Measurements from ENCODE around the gene LTK.

DNA sequence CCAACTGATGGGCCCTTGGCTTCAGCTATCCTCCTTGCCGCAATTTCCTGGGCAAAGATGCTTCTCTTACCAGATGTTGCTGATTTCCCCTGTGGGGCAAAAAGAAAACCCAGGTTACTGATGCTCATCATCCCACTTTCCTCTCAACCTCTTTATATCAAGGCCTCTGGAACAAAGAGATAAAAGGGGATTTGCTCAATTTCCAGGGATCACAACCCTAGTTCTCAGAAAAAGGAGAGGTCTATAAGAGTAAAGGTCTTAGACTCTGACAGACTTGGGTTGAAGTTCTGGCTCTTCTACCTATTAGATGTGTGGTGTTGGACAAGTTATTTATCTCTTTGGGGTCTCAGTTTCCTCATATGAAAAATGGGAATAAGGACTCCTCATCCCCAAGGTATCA is 21.9 kb upstream of the LTK start:
- TF ChIP-seq, protein P1, sequence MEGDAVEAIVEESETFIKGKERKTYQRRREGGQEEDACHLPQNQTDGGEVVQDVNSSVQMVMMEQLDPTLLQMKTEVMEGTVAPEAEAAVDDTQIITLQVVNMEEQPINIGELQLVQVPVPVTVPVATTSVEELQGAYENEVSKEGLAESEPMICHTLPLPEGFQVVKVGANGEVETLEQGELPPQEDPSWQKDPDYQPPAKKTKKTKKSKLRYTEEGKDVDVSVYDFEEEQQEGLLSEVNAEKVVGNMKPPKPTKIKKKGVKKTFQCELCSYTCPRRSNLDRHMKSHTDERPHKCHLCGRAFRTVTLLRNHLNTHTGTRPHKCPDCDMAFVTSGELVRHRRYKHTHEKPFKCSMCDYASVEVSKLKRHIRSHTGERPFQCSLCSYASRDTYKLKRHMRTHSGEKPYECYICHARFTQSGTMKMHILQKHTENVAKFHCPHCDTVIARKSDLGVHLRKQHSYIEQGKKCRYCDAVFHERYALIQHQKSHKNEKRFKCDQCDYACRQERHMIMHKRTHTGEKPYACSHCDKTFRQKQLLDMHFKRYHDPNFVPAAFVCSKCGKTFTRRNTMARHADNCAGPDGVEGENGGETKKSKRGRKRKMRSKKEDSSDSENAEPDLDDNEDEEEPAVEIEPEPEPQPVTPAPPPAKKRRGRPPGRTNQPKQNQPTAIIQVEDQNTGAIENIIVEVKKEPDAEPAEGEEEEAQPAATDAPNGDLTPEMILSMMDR (conservative IDR thresholded peaks at IDR 0.05; ENCODE audit: low read depth in 2 of 2), result no peak
- TF ChIP-seq EZH2 (IDR thresholded peaks at IDR 0.05; ENCODE audit: low read depth, unreplicated experiment), result no peak
